ENCODE results near the gene TTC7B. TPM values are rescaled to one million over a fixed set of nuclear protein-coding genes. Genes with fewer than 3 reads are reported as not detected.

TTC7B gene
- total RNA-seq, 4 donors from 2014 or later = 8.4 to 11.2 (median 9.2) TPM

GRCh38 chr14:90648421-90648820 lies 167.8 kb downstream of the TTC7B start:
- in situ Hi-C loops (cut with MboI; ENCODE audit: low pct_ligation_motif_present in 1 of 4, low pct_unique_long_range_greater_than_20kb in 1 of 4, low sequenced_read_pairs in 3 of 4) = no loop called here
- no peak for DNase-seq
- 89 to 90% methylated on average over 2 to 5 of the region's 5 CpGs for WGBS, 2 donors (ENCODE audit: low coverage in 1 of 2)

DNA sequence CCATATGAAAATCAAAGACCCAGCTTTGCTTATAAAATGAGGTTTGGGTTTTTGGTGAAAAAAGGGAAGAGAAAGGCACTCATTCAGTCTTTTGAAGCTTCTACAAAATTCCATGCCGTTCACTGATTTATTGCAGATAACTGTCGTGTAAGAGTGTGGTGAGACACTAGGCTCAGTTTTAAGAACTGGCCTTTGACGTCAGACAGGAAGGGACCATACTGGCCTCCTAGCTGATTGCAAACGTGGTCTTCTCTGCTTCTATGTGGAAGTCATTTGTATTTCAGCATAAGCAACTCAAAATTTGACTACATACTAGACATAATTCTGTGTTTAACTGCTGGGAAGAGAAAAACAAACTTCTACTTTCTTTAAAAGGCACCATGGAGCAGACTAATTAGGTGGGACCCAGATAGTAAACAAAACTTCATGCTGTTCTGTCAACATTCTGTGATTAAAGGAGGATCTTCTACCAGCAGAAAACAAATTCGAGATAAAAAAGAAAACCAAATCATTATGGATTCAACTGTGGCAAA lies 168.7 kb downstream of the TTC7B start:
- H3K27me3 ChIP-seq = no peaks in the 10 kb centered on the region
- H3K4me1 ChIP-seq = peaks cover 0 to 10% (median 4%) of the 10 kb centered on the region in 4 donors
- intact Hi-C loops (cut with DNase I; ENCODE audit: low total_unique reads) = loop anchor here (10.0 kb wide), 1 partner anchor 243 kb away; no protein-coding TSS in a partner anchor
- WGBS, 2 donors (ENCODE audit: low coverage in 1 of 2) = 54 to 67% methylated on average over 5 of the region's 5 CpGs
- H3K36me3 ChIP-seq = no peaks in the 10 kb centered on the region
- H3K4me3 ChIP-seq = no peak overlapping the region
- TF ChIP-seq, protein P1, sequence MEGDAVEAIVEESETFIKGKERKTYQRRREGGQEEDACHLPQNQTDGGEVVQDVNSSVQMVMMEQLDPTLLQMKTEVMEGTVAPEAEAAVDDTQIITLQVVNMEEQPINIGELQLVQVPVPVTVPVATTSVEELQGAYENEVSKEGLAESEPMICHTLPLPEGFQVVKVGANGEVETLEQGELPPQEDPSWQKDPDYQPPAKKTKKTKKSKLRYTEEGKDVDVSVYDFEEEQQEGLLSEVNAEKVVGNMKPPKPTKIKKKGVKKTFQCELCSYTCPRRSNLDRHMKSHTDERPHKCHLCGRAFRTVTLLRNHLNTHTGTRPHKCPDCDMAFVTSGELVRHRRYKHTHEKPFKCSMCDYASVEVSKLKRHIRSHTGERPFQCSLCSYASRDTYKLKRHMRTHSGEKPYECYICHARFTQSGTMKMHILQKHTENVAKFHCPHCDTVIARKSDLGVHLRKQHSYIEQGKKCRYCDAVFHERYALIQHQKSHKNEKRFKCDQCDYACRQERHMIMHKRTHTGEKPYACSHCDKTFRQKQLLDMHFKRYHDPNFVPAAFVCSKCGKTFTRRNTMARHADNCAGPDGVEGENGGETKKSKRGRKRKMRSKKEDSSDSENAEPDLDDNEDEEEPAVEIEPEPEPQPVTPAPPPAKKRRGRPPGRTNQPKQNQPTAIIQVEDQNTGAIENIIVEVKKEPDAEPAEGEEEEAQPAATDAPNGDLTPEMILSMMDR (IDR thresholded peaks at IDR 0.05) = no peak
- no peak for TF ChIP-seq POLR2AphosphoS5 (IDR thresholded peaks at IDR 0.05)
- no peak for TF ChIP-seq POLR2A (IDR thresholded peaks at IDR 0.05)
- TF ChIP-seq EP300 (IDR thresholded peaks at IDR 0.05; ENCODE audit: low read depth) = no peak
- no peaks in the 10 kb centered on the region for H3K9me3 ChIP-seq
- H3K27ac ChIP-seq = no peak overlapping the region
- in situ Hi-C loops (cut with MboI; ENCODE audit: low pct_ligation_motif_present in 1 of 4, low pct_unique_long_range_greater_than_20kb in 1 of 4, low sequenced_read_pairs in 3 of 4) = no loop called here
- no peak for DNase-seq

More at GRCh38 chr14:90648421-90648820, 167.8 kb downstream of the TTC7B start:
- Histone ChIP-seq H3K27me3 (no peaks in the 10 kb centered on the region), H3K36me3 (no peaks in the 10 kb centered on the region), H3K4me3 (no peak overlapping the region), H3K9me3 (no peaks in the 10 kb centered on the region), H3K27ac (no peak overlapping the region), H3K4me1 (peaks cover 0 to 10% (median 4%) of the 10 kb centered on the region in 4 donors)
- intact Hi-C loops (cut with DNase I; ENCODE audit: low total_unique reads) = loop anchor here (10.0 kb wide), 1 partner anchor 244 kb away; no protein-coding TSS in a partner anchor
- TF ChIP-seq, protein P1 (IDR thresholded peaks at IDR 0.05) = no peak
- TF ChIP-seq POLR2A (IDR thresholded peaks at IDR 0.05) = no peak
- no peak for TF ChIP-seq EP300 (IDR thresholded peaks at IDR 0.05; ENCODE audit: low read depth)
- no peak for TF ChIP-seq POLR2AphosphoS5 (IDR thresholded peaks at IDR 0.05)

GRCh38 chr14:90645842-90646443 lies 170.3 kb downstream of the TTC7B start:
- Histone ChIP-seq H3K27ac (peak overlapping the region in 1 of 4 donors; percentile 77), H3K36me3 (no peaks in the 10 kb centered on the region), H3K9me3 (no peaks in the 10 kb centered on the region), H3K4me1 (peaks cover 0 to 19% (median 9%) of the 10 kb centered on the region in 4 donors), H3K27me3 (no peaks in the 10 kb centered on the region), H3K4me3 (no peak overlapping the region)
- intact Hi-C loops (cut with DNase I; ENCODE audit: low total_unique reads) (loop anchor here (10.0 kb wide), 1 partner anchor 241 kb away; no protein-coding TSS in a partner anchor), in situ Hi-C loops (cut with MboI; ENCODE audit: low pct_ligation_motif_present in 1 of 4, low pct_unique_long_range_greater_than_20kb in 1 of 4, low sequenced_read_pairs in 3 of 4) (no loop called here)
- TF ChIP-seq, protein P1 (IDR thresholded peaks at IDR 0.05) = no peak
- TF ChIP-seq EP300 (IDR thresholded peaks at IDR 0.05; ENCODE audit: low read depth) = no peak
- TF ChIP-seq POLR2A (IDR thresholded peaks at IDR 0.05) = no peak
- TF ChIP-seq POLR2AphosphoS5 (IDR thresholded peaks at IDR 0.05) = no peak
- DNase-seq = no peak
- WGBS, 2 donors (ENCODE audit: low coverage in 1 of 2) = 67 to 93% methylated on average over 1 to 6 of the region's 6 CpGs

- Histone ChIP-seq H3K36me3 (no peaks in the 10 kb centered on the region), H3K9me3 (no peaks in the 10 kb centered on the region), H3K4me1 (peaks cover 0 to 19% (median 9%) of the 10 kb centered on the region in 4 donors), H3K27me3 (no peaks in the 10 kb centered on the region), H3K27ac (peak overlapping the region; percentile 21 to 79 (median 70)), H3K4me3 (no peak overlapping the region)
- WGBS, 2 donors (ENCODE audit: low coverage in 1 of 2) = 75 to 80% methylated on average over 2 to 4 of the region's 4 CpGs
- no peak for DNase-seq
- in situ Hi-C loops (cut with MboI; ENCODE audit: low pct_ligation_motif_present in 1 of 4, low pct_unique_long_range_greater_than_20kb in 1 of 4, low sequenced_read_pairs in 3 of 4) (no loop called here), intact Hi-C loops (cut with DNase I; ENCODE audit: low total_unique reads) (loop anchor here (10.0 kb wide), 1 partner anchor 240 kb away; no protein-coding TSS in a partner anchor)
- TF ChIP-seq, protein P1 (IDR thresholded peaks at IDR 0.05) = no peak
- no peak for TF ChIP-seq POLR2AphosphoS5 (IDR thresholded peaks at IDR 0.05)
- TF ChIP-seq POLR2A (IDR thresholded peaks at IDR 0.05) = no peak
- no peak for TF ChIP-seq EP300 (IDR thresholded peaks at IDR 0.05; ENCODE audit: low read depth)
These were observed 171.3 kb downstream of the TTC7B start for GRCh38 chr14:90644882-90645281.
